Measurements from ENCODE around the gene CD200.

DNA sequence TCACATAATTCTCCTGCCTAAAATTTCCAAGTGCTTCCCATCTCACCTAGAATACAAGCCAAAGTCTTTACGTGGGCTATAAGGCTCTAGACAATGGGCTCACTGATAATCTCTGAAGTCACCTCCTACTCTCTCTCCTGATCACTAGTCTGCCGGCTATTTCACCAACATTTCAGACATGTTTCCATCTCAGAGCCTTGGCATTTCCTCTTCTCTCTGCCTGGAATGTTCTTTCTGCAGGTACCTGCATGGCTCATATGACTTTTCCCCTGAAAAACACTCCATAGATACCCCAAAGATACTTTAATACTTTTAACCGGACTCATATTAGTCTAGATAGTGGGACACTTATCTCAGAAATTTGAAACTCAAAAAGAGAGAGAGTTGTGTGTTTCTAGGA lies 32.7 kb downstream of the CD200 start:
- TF ChIP-seq CCAR2 (IDR thresholded peaks at IDR 0.05; ENCODE audit: low read depth, low read length) (no peak), TAF1 (IDR thresholded peaks at IDR 0.05; ENCODE audit: control insufficient read depth, extremely low read depth, insufficient read depth, low read length, severe bottlenecking) (no peak), ZNF644 (tag; IDR thresholded peaks at IDR 0.05; ENCODE audit: low read depth) (no peak), CHD4 (IDR thresholded peaks at IDR 0.05; ENCODE audit: insufficient read depth, insufficient replicate concordance, low read depth, low read length, poor library complexity, severe bottlenecking) (no peak), POLR2A (conservative IDR thresholded peaks at IDR 0.05) (no peak)
- TF ChIP-seq, protein P1, sequence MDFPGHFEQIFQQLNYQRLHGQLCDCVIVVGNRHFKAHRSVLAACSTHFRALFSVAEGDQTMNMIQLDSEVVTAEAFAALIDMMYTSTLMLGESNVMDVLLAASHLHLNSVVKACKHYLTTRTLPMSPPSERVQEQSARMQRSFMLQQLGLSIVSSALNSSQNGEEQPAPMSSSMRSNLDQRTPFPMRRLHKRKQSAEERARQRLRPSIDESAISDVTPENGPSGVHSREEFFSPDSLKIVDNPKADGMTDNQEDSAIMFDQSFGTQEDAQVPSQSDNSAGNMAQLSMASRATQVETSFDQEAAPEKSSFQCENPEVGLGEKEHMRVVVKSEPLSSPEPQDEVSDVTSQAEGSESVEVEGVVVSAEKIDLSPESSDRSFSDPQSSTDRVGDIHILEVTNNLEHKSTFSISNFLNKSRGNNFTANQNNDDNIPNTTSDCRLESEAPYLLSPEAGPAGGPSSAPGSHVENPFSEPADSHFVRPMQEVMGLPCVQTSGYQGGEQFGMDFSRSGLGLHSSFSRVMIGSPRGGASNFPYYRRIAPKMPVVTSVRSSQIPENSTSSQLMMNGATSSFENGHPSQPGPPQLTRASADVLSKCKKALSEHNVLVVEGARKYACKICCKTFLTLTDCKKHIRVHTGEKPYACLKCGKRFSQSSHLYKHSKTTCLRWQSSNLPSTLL (IDR thresholded peaks at IDR 0.05) = no peak
- TF ChIP-seq, protein P2, sequence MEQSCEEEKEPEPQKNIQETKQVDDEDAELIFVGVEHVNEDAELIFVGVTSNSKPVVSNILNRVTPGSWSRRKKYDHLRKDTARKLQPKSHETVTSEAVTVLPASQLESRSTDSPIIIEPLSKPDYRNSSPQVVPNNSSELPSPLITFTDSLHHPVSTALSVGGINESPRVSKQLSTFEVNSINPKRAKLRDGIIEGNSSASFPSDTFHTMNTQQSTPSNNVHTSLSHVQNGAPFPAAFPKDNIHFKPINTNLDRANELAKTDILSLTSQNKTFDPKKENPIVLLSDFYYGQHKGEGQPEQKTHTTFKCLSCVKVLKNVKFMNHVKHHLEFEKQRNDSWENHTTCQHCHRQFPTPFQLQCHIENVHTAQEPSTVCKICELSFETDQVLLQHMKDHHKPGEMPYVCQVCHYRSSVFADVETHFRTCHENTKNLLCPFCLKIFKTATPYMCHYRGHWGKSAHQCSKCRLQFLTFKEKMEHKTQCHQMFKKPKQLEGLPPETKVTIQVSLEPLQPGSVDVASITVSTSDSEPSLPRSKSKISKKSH (CRISPR knock-in tag; IDR thresholded peaks at IDR 0.05) = no peak
- TF ChIP-seq, protein P3, sequence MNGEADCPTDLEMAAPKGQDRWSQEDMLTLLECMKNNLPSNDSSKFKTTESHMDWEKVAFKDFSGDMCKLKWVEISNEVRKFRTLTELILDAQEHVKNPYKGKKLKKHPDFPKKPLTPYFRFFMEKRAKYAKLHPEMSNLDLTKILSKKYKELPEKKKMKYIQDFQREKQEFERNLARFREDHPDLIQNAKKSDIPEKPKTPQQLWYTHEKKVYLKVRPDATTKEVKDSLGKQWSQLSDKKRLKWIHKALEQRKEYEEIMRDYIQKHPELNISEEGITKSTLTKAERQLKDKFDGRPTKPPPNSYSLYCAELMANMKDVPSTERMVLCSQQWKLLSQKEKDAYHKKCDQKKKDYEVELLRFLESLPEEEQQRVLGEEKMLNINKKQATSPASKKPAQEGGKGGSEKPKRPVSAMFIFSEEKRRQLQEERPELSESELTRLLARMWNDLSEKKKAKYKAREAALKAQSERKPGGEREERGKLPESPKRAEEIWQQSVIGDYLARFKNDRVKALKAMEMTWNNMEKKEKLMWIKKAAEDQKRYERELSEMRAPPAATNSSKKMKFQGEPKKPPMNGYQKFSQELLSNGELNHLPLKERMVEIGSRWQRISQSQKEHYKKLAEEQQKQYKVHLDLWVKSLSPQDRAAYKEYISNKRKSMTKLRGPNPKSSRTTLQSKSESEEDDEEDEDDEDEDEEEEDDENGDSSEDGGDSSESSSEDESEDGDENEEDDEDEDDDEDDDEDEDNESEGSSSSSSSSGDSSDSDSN (IDR thresholded peaks at IDR 0.05; ENCODE audit: borderline replicate concordance in 1 of 2, low read depth in 2 of 2, low read length in 2 of 2) = no peak

Measured in K562 (cell line).